Activated CD8-positive, alpha-beta memory T cell treated with anti-CD3 and anti-CD28 coated beads for 36 hours (primary cell): ENCODE data around the gene SLC6A20. TPM values are rescaled to one million over a fixed set of nuclear protein-coding genes. Genes with fewer than 3 reads are reported as not detected.

ENCODE experiments used
- CTCF ChIA-PET: fragments of 350-600 bp; sonication (Branson Sonifier 250); formaldehyde crosslinking; loops from one replicate; lab custom pipeline; 2021; ENCODE audit warnings: antibody characterized with exemption; lab: Charles Lee
- POLR2A ChIA-PET: fragments of 350-600 bp; sonication (Branson Sonifier 250); formaldehyde crosslinking; loops from one replicate; lab custom pipeline; 2021; ENCODE audit warnings: antibody characterized with exemption; lab: Charles Lee
- total RNA-seq, 2 experiments: library from RNA; stranded (reverse); gene quantifications; one replicate each; pipeline ENCODE4 v1.2.3, GENCODE V29; 2021

Gene SLC6A20
- total RNA-seq, 2 experiments from 2014 or later, result 0.08 to 0.13 TPM

- ChIA-PET POLR2A (interaction anchor here (1.0 kb wide), 1 partner anchor 237 kb away, joined by 4 read pairs; no protein-coding TSS in a partner anchor), CTCF (interaction anchor here (1.0 to 1.4 kb wide), 2 partner anchors 9 to 12 kb away, joined by 3 read pairs; no protein-coding TSS in a partner anchor)
Observed at GRCh38 chr3:45705839-45706808, 90.2 kb downstream of the SLC6A20 start.

Other genes with a start within 250 kb of the SLC6A20 start
- gene LIMD1, start 201.8 kb downstream of the SLC6A20 start, total RNA-seq, result 10 to 100 TPM; 34.5 to 34.9 TPM
- gene SACM1L, start 107.1 kb downstream of the SLC6A20 start, total RNA-seq, result 100 to 1,000 TPM in 1 of 2 experiments, 10 to 100 TPM in 1; 89.7 to 103 TPM
- gene LZTFL1, start 45.6 kb upstream of the SLC6A20 start, total RNA-seq, result 10 to 100 TPM in 1 of 2 experiments, 1 to 10 TPM in 1; 9.7 to 10.8 TPM
- gene CCR9, start 90.0 kb upstream of the SLC6A20 start, total RNA-seq, result 1 to 10 TPM; 1.5 to 1.8 TPM
- 1 to 10 TPM; 8.0 to 8.8 TPM for gene CXCR6, start 146.9 kb upstream of the SLC6A20 start, total RNA-seq
- 10 to 100 TPM; 12.1 to 14.5 TPM for gene FYCO1, start 199.3 kb upstream of the SLC6A20 start, total RNA-seq
- not detected for gene XCR1, start 230.9 kb upstream of the SLC6A20 start, total RNA-seq